AG04449 (cell line): ENCODE data around the gene INKA1.

Experiments used
- CTCF ChIA-PET: fragments of 350-600 bp; formaldehyde crosslinking; extraction: SDS; loops from one replicate; lab custom pipeline; 2021; ENCODE audit warnings: antibody characterized with exemption; lab: Yijun Ruan, JAX
- POLR2A ChIA-PET: fragments of 400-600, 350-600 bp; formaldehyde crosslinking; extraction: SDS; loops from one replicate; lab custom pipeline; 2020; ENCODE audit warnings: antibody characterized with exemption, inconsistent platforms; lab: Yijun Ruan, JAX
- DNase-seq: peaks from one replicate; pipeline ENCODE4 v3.0.0-alpha.2; 2010; ENCODE audit warnings: low read depth, low spot score
- H3K4me3 ChIP-seq: 2 replicates; pipeline ENCODE4 v1.5.1; 2011; ENCODE audit warnings: low read depth, mild to moderate bottlenecking, control low read depth, low read length
- CTCF ChIP-seq: IDR thresholded peaks from one replicate; pipeline ENCODE4 v1.5.1; 2011; ENCODE audit warnings: mild to moderate bottlenecking, moderate library complexity, low read length, control low read depth, inconsistent platforms; ENCODE audit not compliant: insufficient read depth; ENCODE audit errors: missing control alignments

INKA1 gene

DNA sequence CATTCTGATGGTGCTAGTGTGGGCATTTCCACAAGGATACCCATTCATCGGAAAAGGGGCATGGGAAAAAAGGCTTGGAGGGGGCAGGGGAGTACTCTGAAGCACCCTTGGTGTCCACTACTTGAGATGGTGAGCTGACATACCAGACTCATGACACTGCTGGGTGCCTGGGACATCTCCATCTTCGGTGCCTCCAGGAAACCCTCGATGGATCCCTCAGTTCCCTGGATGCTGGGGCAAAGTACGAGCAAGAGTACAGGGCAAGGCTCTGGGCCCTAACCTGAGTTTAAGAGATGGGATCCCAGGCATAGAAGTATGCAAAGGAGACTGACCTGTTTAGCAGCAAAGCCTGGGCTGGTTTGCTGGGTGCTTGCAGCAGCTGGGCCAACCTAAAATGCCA is 11.5 kb upstream of the INKA1 start:
- ChIA-PET CTCF (interaction anchor here (6.0 kb wide), 1 partner anchor 10 kb away, joined by 39 read pairs; the partner anchor contains the start of genes CDHR4 and INKA1), POLR2A (no interaction called here)
- TF ChIP-seq CTCF, result no peak
- no peak overlapping the region for H3K4me3 ChIP-seq
- DNase-seq, result no peak

GRCh38 chr3:49792371-49793150 is 10.5 kb upstream of the INKA1 start:
- ChIA-PET CTCF (interaction anchor here (6.0 kb wide), 1 partner anchor 9 kb away, joined by 39 read pairs; the partner anchor contains the start of genes CDHR4 and INKA1), POLR2A (no interaction called here)
- DNase-seq, result no peak
- no peak for TF ChIP-seq CTCF
- H3K4me3 ChIP-seq, result no peak overlapping the region

- DNase-seq, result no peak
- CTCF ChIA-PET, result interaction anchor here (6.0 kb wide), 1 partner anchor 8 kb away, joined by 39 read pairs; the partner anchor contains the start of genes CDHR4 and INKA1
- TF ChIP-seq CTCF, result no peak
- H3K4me3 ChIP-seq, result no peak overlapping the region
- POLR2A ChIA-PET, result no interaction called here
Measured at GRCh38 chr3:49793486-49794085, 9.5 kb upstream of the INKA1 start.

GRCh38 chr3:49794431-49794830 is 8.6 kb upstream of the INKA1 start:
- DNase-seq, result no peak
- no peak overlapping the region for H3K4me3 ChIP-seq
- ChIA-PET CTCF (interaction anchor here (1.7 to 6.0 kb wide), 2 partner anchors 7 to 45 kb away, joined by 8 to 39 read pairs; partner anchors contain the start of genes CDHR4 and INKA1), POLR2A (no interaction called here)
- TF ChIP-seq CTCF, result no peak

- no peak for DNase-seq
- POLR2A ChIA-PET, result no interaction called here
- CTCF ChIA-PET, result interaction anchor here (1.7 to 6.0 kb wide), 2 partner anchors 6 to 44 kb away, joined by 8 to 39 read pairs; partner anchors contain the start of genes CDHR4 and INKA1
- H3K4me3 ChIP-seq, result no peak overlapping the region
- no peak for TF ChIP-seq CTCF
Measured at GRCh38 chr3:49794926-49795905, 7.8 kb upstream of the INKA1 start.
